Activated gamma-delta T cell treated with Interleukin-2 at 50 U/mL for 16 hours (primary cell): ENCODE measurements around the gene C1QL3.

Experiments
- DNase-seq: peaks from one replicate; pipeline ENCODE4 v3.0.0-alpha.2; 2020

Gene C1QL3

GRCh38 chr10:16491933-16492332 is 29.7 kb downstream of the C1QL3 start:
- DNase-seq: no peak

DNA sequence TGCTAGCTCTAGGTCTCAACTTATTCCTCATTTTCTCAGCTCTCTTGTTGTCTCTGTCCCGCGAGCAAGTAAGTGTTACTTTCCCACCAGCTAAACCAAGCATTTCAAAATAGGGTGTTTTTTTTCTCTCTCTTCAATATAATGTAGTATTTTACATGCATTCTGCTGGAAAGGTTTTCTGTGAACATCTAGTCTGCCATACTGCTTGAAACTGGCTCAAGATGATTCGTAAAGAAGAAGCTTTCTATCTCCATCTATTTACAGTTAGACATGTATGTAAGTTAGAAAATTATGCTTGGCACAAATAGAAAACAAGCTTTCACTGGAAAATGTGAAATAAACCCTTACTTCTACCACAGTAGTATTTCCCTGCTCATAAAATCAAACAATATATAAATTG is 31.2 kb downstream of the C1QL3 start:
- no peak for DNase-seq

GRCh38 chr10:16483241-16483917 is 38.3 kb downstream of the C1QL3 start:
- DNase-seq: no peak

DNA sequence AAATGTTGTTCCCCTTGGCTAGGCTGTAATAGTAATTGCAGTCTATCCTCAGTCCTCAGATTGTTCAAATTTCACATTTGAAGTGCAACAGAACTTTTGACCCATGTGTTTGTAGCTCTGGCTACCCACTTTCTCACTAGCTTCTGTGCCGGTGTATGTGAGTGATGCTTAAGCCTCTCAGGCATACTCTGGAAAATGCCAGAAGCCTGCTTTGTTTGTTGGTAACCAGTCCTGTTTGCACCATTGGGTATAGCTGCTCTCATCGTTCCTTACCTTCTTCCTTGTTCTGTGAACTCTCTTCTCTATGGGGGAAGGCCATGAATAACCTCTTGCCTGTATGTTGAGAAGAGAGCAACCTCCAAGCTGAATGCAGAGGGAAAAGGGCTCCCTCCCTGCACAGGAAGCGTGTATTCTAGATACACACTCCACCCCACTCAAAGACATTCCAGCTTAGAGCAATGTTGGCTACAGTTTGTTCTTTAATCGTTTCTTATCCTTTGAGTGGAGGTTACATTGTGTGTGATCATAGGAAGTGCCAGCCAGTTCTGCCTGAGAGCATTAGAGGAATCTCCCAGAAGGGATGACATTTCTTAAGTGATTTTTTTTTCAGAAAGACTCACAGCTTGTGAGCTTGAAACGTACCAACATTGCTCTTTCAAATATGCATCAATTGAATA is 40.5 kb downstream of the C1QL3 start:
- DNase-seq: no peak

DNA sequence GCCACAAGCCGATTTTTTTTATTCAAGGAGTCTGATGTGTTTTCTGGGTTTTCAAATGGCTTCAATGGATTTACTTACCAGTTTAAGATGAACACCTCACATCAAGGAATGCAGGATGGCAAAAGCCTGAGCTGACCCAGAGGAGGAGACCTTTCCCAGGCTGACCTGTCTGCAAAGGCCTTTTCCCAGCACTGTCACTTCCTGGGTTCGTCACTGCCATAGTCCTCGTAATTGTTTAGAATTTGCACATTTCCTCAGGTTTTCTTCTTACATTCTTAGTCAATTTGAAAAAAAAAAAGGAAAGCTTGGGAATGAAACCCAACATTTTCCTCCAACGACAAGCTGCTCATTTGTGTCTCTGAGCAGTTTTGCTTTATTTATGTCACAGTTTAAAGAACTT is 42.9 kb downstream of the C1QL3 start:
- DNase-seq: no peak

DNA sequence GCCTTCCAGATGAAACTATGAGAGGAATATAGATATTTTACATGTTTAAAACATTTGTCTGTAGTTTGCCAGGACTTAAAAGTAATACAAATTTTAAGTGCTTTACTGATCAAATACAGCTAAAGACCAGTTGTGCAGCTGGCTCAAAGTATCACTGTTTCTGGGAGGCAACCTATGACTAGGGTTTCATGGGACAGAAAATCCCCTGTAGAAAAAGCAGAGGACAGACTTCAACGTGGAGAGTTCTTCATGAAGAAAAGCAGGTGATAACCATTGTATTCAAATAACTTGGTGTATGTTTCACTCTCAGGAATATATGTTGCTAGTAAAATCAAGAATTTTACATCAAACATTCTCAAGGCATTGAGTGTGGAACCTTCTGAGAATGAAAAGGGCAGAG is 43.9 kb downstream of the C1QL3 start:
- no peak for DNase-seq

DNA sequence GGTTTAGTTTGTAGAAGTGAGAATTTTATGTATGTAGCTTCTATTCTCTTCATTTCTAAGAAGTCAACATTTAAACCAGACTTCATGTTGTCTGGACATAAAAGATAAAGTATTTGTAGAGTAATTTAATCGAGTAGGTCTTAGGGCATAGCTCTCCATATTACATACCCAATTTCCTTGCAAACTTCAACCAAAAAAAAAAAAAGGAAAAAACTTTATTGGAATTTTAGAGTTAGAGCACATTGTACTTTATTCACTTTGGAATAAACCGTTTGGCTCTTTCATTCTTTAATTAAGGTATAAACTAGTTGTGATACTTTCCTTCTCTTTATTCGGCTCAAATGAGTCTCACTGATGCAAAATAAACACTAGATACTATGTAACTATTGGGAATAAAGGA is 48.9 kb downstream of the C1QL3 start:
- DNase-seq: no peak

DNA sequence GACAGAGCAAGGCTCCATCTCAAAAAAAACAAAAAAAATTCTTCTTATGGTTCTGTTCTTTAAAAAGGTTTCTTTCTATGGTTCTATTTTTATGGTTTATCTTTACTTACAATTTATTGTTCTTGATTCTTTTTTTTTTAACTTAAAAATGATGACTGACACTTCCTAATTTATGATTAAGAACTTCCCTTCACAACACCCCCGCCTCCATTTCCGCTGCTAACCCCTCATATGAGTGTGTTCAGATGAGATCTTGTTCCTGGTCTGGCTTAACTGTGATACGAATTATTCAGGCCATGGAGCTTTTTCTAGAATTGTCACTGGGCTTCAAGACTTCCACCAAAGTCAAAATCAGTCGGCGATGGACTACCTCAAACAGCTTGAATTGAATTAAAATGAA is 50.9 kb downstream of the C1QL3 start:
- DNase-seq: peak; percentile 6

DNA sequence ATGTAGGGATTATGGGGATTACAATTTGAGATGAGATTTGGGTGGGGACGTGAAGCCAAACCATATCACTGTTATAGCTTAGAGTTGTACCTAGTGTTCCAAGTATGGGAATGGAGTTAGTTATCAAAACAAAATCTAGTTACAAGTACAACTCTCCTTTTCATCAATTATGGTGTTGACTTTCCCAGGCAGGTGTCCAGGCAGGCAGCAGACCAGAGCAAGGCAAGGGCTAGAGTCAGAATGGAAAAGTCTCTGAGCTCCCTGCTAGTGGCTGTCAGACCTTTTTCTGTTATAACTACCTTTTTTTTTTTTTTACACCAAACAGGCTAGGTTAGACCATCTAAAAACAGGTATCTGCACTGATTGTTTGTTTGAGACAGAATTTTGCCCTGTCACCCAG is 55.7 kb downstream of the C1QL3 start:
- DNase-seq: no peak
